Peyer's patch (tissue), 4 donors: Measurements from ENCODE around the gene ATG7.

Experiments used
- POLR2A ChIP-seq, 2 donors: fragments of 450-650 bp; IDR thresholded peaks; one replicate each; pipeline ENCODE4 v1.5.1; 2017; ENCODE audit warnings: antibody characterized with exemption in 2 of 2, mild to moderate bottlenecking in 2 of 2, moderate library complexity in 2 of 2
- TF ChIP-seq, protein P1 (sequence below), 6 experiments: fragments of 450-650 bp in 4 of 6; fragments of 200-600 bp in 2 of 6; sonication (generic) in 1 of 6; IDR thresholded peaks; one replicate each; pipeline ENCODE4 v1.5.1; 2017 to 2019; ENCODE audit warnings: antibody characterized with exemption in 6 of 6, mild to moderate bottlenecking in 3 of 6, moderate library complexity in 1 of 6

DNA sequence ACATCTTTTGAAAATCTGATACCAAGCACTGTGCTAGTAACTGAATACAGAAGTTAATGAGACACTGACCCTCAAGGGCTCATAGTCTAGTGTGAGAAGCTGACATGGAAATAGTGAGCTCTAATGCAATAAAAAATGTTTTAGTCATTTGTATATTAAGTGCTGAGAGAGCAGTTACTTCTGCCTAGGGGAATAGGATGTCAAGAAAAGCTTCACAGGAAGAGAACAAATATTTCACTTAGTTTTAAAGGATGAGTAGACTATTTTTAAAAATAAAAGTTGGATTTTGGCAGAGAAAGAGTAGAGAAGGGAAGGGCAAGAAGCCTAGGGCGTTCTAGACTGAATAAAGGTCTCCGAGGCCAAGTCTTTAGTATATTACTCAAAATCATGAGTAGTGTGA is 158.4 kb downstream of the ATG7 start:
- TF ChIP-seq, protein P1, sequence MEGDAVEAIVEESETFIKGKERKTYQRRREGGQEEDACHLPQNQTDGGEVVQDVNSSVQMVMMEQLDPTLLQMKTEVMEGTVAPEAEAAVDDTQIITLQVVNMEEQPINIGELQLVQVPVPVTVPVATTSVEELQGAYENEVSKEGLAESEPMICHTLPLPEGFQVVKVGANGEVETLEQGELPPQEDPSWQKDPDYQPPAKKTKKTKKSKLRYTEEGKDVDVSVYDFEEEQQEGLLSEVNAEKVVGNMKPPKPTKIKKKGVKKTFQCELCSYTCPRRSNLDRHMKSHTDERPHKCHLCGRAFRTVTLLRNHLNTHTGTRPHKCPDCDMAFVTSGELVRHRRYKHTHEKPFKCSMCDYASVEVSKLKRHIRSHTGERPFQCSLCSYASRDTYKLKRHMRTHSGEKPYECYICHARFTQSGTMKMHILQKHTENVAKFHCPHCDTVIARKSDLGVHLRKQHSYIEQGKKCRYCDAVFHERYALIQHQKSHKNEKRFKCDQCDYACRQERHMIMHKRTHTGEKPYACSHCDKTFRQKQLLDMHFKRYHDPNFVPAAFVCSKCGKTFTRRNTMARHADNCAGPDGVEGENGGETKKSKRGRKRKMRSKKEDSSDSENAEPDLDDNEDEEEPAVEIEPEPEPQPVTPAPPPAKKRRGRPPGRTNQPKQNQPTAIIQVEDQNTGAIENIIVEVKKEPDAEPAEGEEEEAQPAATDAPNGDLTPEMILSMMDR (IDR thresholded peaks at IDR 0.05), result no peak
- no peak for TF ChIP-seq POLR2A (IDR thresholded peaks at IDR 0.05)
